Suprapubic skin (tissue), 3 donors: ENCODE measurements around the gene TAF1.

Source experiments
- CTCF ChIP-seq, 2 donors: fragments of 200-600 bp in 1 of 2; fragments of 450-650 bp in 1 of 2; sonication (generic) in 1 of 2; IDR thresholded peaks; one replicate each; pipeline ENCODE4 v1.5.1; 2016 to 2019; ENCODE audit warnings: antibody characterized with exemption in 2 of 2, mild to moderate bottlenecking in 1 of 2, moderate library complexity in 1 of 2
- POLR2A ChIP-seq, 2 donors: fragments of 450-650 bp; IDR thresholded peaks; one replicate each; pipeline ENCODE4 v1.6.1; 2017; ENCODE audit warnings: antibody characterized with exemption in 2 of 2, mild to moderate bottlenecking in 2 of 2, moderate library complexity in 2 of 2

DNA sequence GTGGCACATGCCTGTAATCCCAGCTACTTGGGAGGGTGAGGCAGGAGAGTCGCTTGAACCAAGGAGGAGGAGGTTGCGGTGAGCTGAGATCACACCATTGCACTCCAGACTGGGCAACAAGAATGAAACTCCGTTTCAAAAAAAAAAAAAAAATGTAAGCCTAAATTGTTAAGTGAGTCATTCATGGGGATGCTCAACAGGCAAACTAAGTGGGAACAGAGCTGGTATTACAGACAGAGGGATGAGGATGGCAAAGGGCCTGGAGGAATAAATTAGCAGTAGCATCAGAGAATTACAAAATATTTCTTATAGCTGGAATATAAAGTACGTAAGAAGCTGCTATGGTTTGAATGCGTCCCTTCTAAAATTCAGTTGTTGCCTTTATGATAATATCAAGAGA lies 123.4 kb downstream of the TAF1 start:
- TF ChIP-seq POLR2A (IDR thresholded peaks at IDR 0.05) (no peak), CTCF (IDR thresholded peaks at IDR 0.05) (no peak)
